HG03139 (cell line): ENCODE results near the gene SMARCC1.
"Not testable (repeated sequence)": the region's sequence is repeated elsewhere in the genome, so short reads cannot be mapped to it uniquely, and the experiment has no call there.

Source experiments
- ATAC-seq: cut with Tn5 transposase; IDR thresholded peaks from one replicate; pipeline ENCODE4 v1.9.1; 2021; ENCODE audit not compliant: unreplicated experiment

SMARCC1 gene

GRCh38 chr3:47772047-47772446 lies 9.6 kb downstream of the SMARCC1 start:
- ATAC-seq, result no peak

GRCh38 chr3:47766186-47766585 lies 15.5 kb downstream of the SMARCC1 start:
- no peak for ATAC-seq

GRCh38 chr3:47762233-47762632 lies 19.5 kb downstream of the SMARCC1 start:
- ATAC-seq, result no peak

GRCh38 chr3:47761046-47761445 lies 20.6 kb downstream of the SMARCC1 start:
- ATAC-seq, result no peak

GRCh38 chr3:47760207-47760606 lies 21.5 kb downstream of the SMARCC1 start:
- ATAC-seq, result not testable (repeated sequence)

- ATAC-seq, result no peak
Measured at GRCh38 chr3:47758261-47759025, 23.2 kb downstream of the SMARCC1 start.

GRCh38 chr3:47752716-47753115 lies 29.0 kb downstream of the SMARCC1 start:
- ATAC-seq, result no peak

GRCh38 chr3:47750811-47751354 lies 30.8 kb downstream of the SMARCC1 start:
- ATAC-seq, result not testable (repeated sequence)

GRCh38 chr3:47747558-47747957 lies 34.1 kb downstream of the SMARCC1 start:
- ATAC-seq, result no peak

GRCh38 chr3:47746264-47746663 lies 35.4 kb downstream of the SMARCC1 start:
- no peak for ATAC-seq

- ATAC-seq, result no peak
Measured at GRCh38 chr3:47743855-47744254, 37.8 kb downstream of the SMARCC1 start.

- not testable (repeated sequence) for ATAC-seq
Measured at GRCh38 chr3:47743352-47743751, 38.3 kb downstream of the SMARCC1 start.

GRCh38 chr3:47741925-47742324 lies 39.8 kb downstream of the SMARCC1 start:
- no peak for ATAC-seq

GRCh38 chr3:47732143-47732542 lies 49.5 kb downstream of the SMARCC1 start:
- no peak for ATAC-seq

- ATAC-seq, result no peak
Measured at GRCh38 chr3:47731061-47731460, 50.6 kb downstream of the SMARCC1 start.

GRCh38 chr3:47722859-47723258 lies 58.8 kb downstream of the SMARCC1 start:
- no peak for ATAC-seq

GRCh38 chr3:47717448-47717847 lies 64.2 kb downstream of the SMARCC1 start:
- ATAC-seq, result not testable (repeated sequence)

- ATAC-seq, result no peak
Measured at GRCh38 chr3:47716656-47717055, 65.0 kb downstream of the SMARCC1 start.

- no peak for ATAC-seq
Measured at GRCh38 chr3:47715928-47716327, 65.8 kb downstream of the SMARCC1 start.

- ATAC-seq, result no peak
Measured at GRCh38 chr3:47714606-47715005, 67.1 kb downstream of the SMARCC1 start.

- no peak for ATAC-seq
Measured at GRCh38 chr3:47713655-47714054, 68.0 kb downstream of the SMARCC1 start.

GRCh38 chr3:47712398-47712797 lies 69.3 kb downstream of the SMARCC1 start:
- no peak for ATAC-seq

GRCh38 chr3:47711596-47711995 lies 70.1 kb downstream of the SMARCC1 start:
- no peak for ATAC-seq
